ENCODE measurements around the gene GRK2.

- TF ChIP-seq, protein P1, sequence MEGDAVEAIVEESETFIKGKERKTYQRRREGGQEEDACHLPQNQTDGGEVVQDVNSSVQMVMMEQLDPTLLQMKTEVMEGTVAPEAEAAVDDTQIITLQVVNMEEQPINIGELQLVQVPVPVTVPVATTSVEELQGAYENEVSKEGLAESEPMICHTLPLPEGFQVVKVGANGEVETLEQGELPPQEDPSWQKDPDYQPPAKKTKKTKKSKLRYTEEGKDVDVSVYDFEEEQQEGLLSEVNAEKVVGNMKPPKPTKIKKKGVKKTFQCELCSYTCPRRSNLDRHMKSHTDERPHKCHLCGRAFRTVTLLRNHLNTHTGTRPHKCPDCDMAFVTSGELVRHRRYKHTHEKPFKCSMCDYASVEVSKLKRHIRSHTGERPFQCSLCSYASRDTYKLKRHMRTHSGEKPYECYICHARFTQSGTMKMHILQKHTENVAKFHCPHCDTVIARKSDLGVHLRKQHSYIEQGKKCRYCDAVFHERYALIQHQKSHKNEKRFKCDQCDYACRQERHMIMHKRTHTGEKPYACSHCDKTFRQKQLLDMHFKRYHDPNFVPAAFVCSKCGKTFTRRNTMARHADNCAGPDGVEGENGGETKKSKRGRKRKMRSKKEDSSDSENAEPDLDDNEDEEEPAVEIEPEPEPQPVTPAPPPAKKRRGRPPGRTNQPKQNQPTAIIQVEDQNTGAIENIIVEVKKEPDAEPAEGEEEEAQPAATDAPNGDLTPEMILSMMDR (conservative IDR thresholded peaks at IDR 0.05; ENCODE audit: low read depth, low read length), result no peak
- no peak for TF ChIP-seq EZH2 (IDR thresholded peaks at IDR 0.05; ENCODE audit: borderline replicate concordance, low read depth, low read length, poor library complexity, severe bottlenecking)
Observed at GRCh38 chr11:67299471-67300191, 33.4 kb downstream of the GRK2 start.

Measured in A673 (cell line).